Activated T-helper 17 cell treated with anti-CD3 and anti-CD28 coated beads, Interleukin-2, amount 50 U/mL, for 72 hours (primary cell): ENCODE measurements around the gene GPATCH4. TPM values are rescaled to one million over a fixed set of nuclear protein-coding genes. Genes with fewer than 3 reads are reported as not detected.
A peak's percentile ranks its signal among the peaks of the same experiment; 100 is the strongest.
"Not testable (repeated sequence)": the region's sequence is repeated elsewhere in the genome, so short reads cannot be mapped to it uniquely, and the experiment has no call there.

Source experiments
- ATAC-seq: fragments of 150-1000 bp; cut with Tn5 transposase; replicated peaks from 2 replicates; pipeline ENCODE4 v1.10.0; 2021; ENCODE audit warnings: mild to moderate bottlenecking, moderate library complexity
- H3K27ac Mint-ChIP-seq: one replicate; pipeline ENCODE4 v1.8.0; 2022; ENCODE audit warnings: mixed read lengths
- H3K27me3 Mint-ChIP-seq: one replicate; pipeline ENCODE4 v1.8.0; 2022; ENCODE audit warnings: mixed read lengths
- H3K36me3 Mint-ChIP-seq: one replicate; pipeline ENCODE4 v1.8.0; 2022; ENCODE audit warnings: low read depth, mild to moderate bottlenecking, mixed read lengths
- H3K4me1 Mint-ChIP-seq: one replicate; pipeline ENCODE4 v1.8.0; 2022; ENCODE audit warnings: mixed read lengths
- H3K4me3 Mint-ChIP-seq: one replicate; pipeline ENCODE4 v1.8.0; 2022; ENCODE audit warnings: mild to moderate bottlenecking, mixed read lengths
- H3K9me3 Mint-ChIP-seq: one replicate; pipeline ENCODE4 v1.8.0; 2022; ENCODE audit warnings: mixed read lengths
- total RNA-seq, 2 donors: library from RNA; stranded (reverse); gene quantifications; one replicate each; pipeline ENCODE4 v1.2.3, GENCODE V29; 2022

GPATCH4 gene
- total RNA-seq, 2 donors from 2014 or later: 21.3 to 51.8 TPM

DNA sequence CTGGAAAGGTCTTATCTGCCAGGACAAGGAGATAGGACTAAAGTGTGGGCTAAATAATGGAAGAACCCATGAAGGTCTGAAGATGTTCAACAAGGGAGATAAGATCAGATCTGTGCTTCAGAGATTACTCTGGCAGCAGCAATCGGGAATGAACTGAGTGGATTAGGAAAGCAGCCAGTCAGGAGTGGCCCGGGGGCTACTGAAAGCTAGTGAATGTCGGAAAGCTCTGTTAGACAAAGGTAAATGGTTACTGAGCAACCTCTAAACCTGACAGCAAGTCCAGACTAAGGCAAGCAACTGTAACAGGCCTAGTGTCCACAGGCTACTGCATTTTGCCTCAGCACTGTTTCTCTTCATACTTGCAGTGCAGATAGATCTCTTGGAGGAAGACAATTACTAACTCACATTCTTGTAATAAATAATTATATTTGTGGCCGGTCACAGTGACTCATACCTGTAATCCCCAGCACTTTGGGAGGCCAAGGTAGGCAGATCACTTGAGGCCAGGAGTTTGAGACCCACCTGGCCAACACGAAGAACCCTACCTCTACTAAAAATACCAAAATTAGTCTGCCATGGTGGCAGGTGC lies 41.4 kb downstream of the GPATCH4 start:
- ATAC-seq: no peak
- no peaks in the 10 kb centered on the region for H3K36me3 Mint-ChIP-seq

DNA sequence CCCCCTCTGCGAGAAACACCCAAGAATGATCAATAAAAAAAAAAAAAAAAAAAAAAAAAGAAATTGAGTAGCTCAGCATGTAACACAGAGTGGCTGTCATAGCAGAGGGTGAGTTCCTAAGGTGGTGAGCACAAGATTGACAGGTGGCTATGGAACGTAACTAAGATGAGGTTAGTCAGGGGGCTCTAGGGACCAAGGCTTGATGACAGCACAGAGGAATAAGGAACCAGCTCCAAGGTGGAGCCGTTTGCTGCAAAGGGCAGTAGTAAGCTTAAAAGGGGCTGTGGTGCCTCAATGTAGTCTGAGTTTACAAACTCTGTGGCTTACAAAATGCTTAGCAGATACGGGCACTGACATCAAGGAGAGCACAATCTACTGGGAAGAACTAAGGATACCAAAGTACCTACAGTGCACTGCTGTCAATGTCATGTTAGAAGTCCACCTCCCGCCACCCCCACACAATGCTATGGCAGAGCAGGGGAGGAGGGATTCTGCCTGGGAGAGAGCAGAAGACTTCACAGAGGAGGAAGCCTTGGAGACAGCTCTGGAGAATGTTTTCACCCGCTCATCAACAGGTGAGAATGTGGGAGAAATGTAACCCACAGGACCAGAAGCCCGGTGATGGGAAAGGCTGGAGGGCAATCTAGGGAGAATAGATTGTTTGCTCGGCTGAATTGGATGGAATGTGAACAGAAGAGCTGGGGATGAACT lies 42.0 kb downstream of the GPATCH4 start:
- Mint-ChIP-seq H3K27me3 (no peaks in the 10 kb centered on the region), H3K4me1 (no peaks in the 10 kb centered on the region), H3K36me3 (no peaks in the 10 kb centered on the region), H3K9me3 (no peaks in the 10 kb centered on the region), H3K27ac (peak overlapping the region; percentile 24), H3K4me3 (no peak overlapping the region)
- ATAC-seq: no peak

More for the DNA sequence above, 41.4 kb downstream of the GPATCH4 start:
- Mint-ChIP-seq H3K4me1 (no peaks in the 10 kb centered on the region), H3K9me3 (no peaks in the 10 kb centered on the region), H3K4me3 (no peak overlapping the region), H3K27me3 (no peaks in the 10 kb centered on the region), H3K27ac (peak overlapping the region; percentile 24)

DNA sequence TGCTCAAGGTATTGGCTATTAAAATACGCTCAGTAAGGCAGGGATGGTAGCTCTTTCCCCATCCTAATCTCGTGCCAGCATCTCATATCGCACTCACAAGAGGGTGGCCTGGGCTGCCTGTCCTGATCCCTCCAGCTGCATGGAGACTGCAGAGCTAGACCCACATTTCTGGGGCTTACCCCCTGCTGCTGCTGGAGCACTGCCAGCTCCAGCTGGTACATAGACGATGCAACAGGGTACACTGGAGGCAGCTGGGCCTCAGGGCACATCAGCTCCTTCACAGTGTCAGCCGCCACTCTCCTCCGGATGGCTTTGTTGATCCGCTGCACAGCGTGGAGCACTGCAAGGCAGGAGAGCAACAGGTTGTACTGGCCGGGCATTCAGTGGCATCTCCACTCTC lies 44.9 kb downstream of the GPATCH4 start:
- no peaks in the 10 kb centered on the region for H3K36me3 Mint-ChIP-seq
- H3K27me3 Mint-ChIP-seq: no peaks in the 10 kb centered on the region
- H3K9me3 Mint-ChIP-seq: no peaks in the 10 kb centered on the region
- H3K4me3 Mint-ChIP-seq: no peak overlapping the region
- peaks cover 11% of the 10 kb centered on the region for H3K4me1 Mint-ChIP-seq
- no peak for ATAC-seq
- H3K27ac Mint-ChIP-seq: no peak overlapping the region

DNA sequence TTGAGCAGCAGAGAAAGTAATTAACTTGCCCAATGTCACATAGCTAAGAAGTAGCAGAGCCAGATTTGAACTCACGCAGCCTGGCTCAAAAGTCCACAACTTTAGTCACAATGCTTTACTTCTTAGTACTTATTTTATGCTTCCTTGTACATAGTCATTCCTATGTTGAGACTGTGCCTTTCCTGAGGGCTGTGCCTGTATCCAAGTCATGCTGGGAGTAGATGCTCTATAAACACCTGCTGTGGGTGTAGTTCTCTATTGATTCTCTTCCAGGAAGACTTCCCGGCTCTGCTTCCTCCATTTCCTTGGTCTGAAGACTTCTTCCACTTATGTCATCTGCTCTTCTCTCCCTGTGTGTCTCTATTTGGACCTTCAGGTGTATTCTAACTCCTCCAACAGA lies 45.6 kb downstream of the GPATCH4 start:
- no peaks in the 10 kb centered on the region for H3K9me3 Mint-ChIP-seq
- H3K4me3 Mint-ChIP-seq: no peak overlapping the region
- H3K4me1 Mint-ChIP-seq: peaks cover 11% of the 10 kb centered on the region
- no peak for ATAC-seq
- H3K27me3 Mint-ChIP-seq: no peaks in the 10 kb centered on the region
- no peaks in the 10 kb centered on the region for H3K36me3 Mint-ChIP-seq
- no peak overlapping the region for H3K27ac Mint-ChIP-seq

DNA sequence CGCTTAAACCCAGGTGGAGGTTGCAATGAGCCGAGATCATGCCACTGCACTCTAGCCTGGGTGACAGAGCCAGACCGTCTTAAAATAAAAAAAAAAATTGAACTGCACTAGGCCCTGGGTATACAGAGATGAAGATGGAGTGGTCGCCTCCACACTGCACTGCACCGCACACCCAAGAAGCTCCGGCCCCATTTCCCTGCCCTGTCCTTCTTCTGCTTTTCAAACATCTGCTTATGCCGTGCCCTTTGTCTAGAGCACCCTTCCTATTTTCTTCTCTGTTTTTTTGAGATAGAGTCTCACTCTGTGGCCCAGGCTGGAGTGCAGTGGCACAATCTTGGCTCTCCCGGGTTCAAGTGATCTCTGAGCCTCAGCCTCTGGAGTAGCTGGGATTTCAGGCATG lies 46.3 kb downstream of the GPATCH4 start:
- H3K9me3 Mint-ChIP-seq: no peaks in the 10 kb centered on the region
- H3K27me3 Mint-ChIP-seq: no peaks in the 10 kb centered on the region
- no peak overlapping the region for H3K4me3 Mint-ChIP-seq
- H3K36me3 Mint-ChIP-seq: no peaks in the 10 kb centered on the region
- ATAC-seq: no peak
- H3K4me1 Mint-ChIP-seq: peaks cover 11% of the 10 kb centered on the region
- no peak overlapping the region for H3K27ac Mint-ChIP-seq

DNA sequence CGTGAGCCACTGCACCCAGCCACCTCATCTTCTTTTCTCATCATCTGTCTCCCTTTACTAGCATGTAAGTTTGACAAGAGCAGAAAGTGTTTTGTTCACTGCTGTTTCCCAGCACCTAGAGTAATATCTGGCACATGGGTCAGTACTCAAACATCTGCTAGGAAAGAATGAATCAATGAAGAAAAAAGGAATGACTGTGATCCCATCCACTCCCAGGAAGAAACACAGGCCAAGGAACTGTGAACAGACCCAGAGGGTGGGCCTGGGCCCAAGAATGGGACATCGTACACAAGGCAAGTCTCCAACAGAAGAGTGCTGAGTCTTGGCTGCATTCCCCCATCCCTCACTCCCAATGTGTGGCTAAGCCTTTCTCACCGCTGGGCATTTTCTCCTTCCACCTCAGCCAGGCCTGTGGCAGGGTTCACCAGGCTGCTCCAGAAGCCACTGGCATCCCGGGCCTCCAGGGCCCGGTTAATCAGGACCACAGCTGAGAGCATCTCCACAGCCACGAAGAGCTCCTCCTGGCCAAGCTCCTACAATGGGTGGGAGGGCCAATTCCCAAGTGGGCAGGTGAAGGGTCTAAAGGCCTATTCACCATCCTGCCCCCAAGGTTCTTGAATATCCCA lies 47.3 kb downstream of the GPATCH4 start:
- H3K4me1 Mint-ChIP-seq: peaks cover 11% of the 10 kb centered on the region
- H3K4me3 Mint-ChIP-seq: no peak overlapping the region
- H3K27me3 Mint-ChIP-seq: no peaks in the 10 kb centered on the region
- no peak for ATAC-seq
- H3K9me3 Mint-ChIP-seq: no peaks in the 10 kb centered on the region
- no peak overlapping the region for H3K27ac Mint-ChIP-seq
- H3K36me3 Mint-ChIP-seq: no peaks in the 10 kb centered on the region

DNA sequence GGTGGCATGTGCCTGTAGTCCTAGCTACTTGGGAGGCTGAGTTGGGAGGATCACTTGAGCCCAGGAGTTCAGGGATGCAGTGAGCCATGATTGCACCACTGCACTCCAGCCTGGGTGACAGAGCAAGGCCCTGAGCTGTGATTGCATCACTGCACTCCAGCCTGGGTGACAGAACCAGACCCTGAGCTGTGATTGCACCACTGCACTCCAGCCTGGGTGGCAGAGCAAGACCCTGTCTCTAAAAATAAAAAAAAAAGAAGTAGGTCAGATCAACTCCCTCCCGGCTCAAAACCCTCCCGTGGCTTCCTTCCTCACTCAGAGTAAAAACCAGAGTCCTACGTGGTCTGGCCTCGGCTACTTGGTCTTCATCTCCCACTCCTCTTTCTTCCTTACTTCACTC lies 48.3 kb downstream of the GPATCH4 start:
- Mint-ChIP-seq H3K27ac (peak overlapping the region; percentile 7), H3K4me1 (peaks cover 11% of the 10 kb centered on the region)
- not testable (repeated sequence) for H3K36me3 Mint-ChIP-seq, H3K27me3 Mint-ChIP-seq, H3K9me3 Mint-ChIP-seq, ATAC-seq, H3K4me3 Mint-ChIP-seq

DNA sequence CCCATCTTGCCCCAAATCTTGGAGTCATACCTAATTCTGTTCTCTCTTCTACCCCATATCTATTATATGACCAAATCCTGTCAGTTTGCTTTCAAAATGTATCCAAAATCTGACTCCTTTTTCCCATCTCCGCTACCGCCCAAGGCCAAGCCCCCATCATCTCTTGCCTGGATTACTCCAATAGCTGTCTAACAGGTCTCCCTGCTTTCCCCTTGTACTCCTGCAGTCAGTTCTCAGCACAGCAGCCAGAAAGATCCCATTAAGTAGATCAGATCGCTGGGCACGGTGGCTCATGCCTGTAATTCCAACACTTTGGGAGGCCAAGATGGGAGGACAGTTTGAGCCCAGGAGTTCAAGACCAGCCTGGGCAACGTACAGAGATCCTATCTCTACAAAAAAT lies 48.8 kb downstream of the GPATCH4 start:
- ATAC-seq: no peak
- Mint-ChIP-seq H3K4me1 (peaks cover 11% of the 10 kb centered on the region), H3K9me3 (no peaks in the 10 kb centered on the region), H3K4me3 (no peak overlapping the region), H3K27me3 (no peaks in the 10 kb centered on the region), H3K36me3 (no peaks in the 10 kb centered on the region), H3K27ac (no peak overlapping the region)

DNA sequence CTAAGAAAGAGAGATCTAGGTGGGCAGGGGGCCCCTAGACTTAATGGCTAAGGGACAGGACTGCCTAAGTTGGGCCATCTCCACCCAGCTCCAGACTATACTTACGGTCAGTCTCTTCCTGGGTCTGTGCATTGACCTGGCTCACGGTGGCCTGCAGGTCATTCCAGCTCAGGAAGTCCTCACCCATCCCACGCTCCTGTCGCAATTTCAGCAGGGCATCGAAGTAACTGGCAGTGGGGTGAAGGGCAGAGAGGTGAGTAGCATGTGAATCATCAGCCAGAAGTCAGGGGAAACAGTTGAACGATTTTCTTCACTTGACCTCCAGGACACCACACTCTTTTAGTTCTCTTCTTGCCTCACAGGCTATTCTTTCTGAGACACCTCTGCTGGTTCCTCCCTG lies 49.4 kb downstream of the GPATCH4 start:
- no peaks in the 10 kb centered on the region for H3K36me3 Mint-ChIP-seq
- H3K4me3 Mint-ChIP-seq: no peak overlapping the region
- H3K27ac Mint-ChIP-seq: no peak overlapping the region
- no peaks in the 10 kb centered on the region for H3K9me3 Mint-ChIP-seq
- no peaks in the 10 kb centered on the region for H3K27me3 Mint-ChIP-seq
- ATAC-seq: peak; percentile 49
- H3K4me1 Mint-ChIP-seq: peaks cover 11% of the 10 kb centered on the region

DNA sequence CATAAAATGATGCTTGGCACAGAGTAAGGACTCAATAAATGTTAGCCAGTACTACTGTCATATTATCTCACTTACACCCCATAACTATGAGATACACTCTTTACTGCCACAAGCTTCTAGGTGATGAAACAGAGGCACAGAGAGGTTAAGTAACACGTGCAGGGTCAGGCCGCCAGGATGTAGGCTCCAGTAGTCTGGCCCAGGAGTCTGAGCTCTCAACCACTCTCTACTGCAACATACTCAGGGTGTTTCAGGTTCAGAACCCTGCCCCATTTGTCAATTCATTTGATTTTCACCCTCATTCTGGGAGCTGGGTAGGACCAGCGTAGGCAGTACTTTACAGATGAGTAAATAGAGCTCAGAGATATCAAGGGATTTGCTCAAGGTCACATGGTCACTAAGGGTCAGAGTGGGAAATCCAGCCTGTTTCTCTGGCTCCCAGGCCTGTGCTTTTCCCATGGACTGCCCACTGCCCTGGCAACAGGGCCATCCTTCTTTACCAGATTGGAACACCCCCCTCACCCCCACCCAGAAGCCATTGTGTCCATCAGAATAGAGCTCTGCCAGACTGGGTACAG lies 50.1 kb downstream of the GPATCH4 start:
- Mint-ChIP-seq H3K27me3 (no peaks in the 10 kb centered on the region), H3K4me1 (peaks cover 11% of the 10 kb centered on the region), H3K36me3 (no peaks in the 10 kb centered on the region), H3K4me3 (no peak overlapping the region), H3K27ac (no peak overlapping the region), H3K9me3 (no peaks in the 10 kb centered on the region)
- ATAC-seq: no peak

DNA sequence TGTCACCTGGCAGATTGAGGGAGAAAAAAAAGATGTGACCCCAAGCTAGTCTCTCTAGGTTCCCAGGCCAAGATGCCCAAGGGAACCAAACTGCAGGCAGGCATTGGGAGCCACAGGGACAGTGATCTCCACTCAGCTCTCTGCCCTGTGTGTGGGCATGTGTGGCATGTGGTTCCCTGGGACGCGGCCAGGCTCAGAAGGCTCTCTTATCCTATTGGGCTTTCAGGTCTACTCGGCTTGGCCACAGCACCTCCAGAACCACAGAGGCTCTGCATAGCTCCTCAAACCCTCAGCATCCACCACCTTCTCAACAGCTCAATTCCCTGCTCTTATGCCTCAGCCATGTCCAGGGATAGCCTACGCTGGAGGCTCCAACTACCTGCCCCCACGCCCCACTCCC lies 50.9 kb downstream of the GPATCH4 start:
- H3K4me3 Mint-ChIP-seq: no peak overlapping the region
- ATAC-seq: no peak
- H3K36me3 Mint-ChIP-seq: no peaks in the 10 kb centered on the region
- no peaks in the 10 kb centered on the region for H3K9me3 Mint-ChIP-seq
- no peaks in the 10 kb centered on the region for H3K27me3 Mint-ChIP-seq
- no peak overlapping the region for H3K27ac Mint-ChIP-seq
- H3K4me1 Mint-ChIP-seq: peaks cover 11% of the 10 kb centered on the region

DNA sequence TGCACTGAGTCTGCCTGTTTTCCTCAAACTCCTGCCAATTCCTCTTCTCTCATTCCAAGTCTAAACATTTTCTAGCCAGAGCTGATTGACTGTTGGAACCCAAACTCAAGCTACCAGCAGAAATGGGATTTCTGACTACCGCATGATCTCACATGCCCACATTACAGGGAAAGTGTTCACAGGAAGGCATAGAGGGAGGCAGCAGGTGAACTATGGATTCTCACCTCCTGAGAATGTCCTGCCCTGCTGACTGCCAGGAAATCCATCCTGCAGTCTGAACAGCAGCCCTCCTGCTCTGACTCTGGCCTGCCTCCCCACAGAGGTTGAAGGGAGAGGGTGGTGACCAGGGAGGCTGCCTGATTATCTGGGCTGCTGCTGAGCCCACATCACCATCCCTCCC lies 51.4 kb downstream of the GPATCH4 start:
- Mint-ChIP-seq H3K27ac (no peak overlapping the region), H3K36me3 (no peaks in the 10 kb centered on the region), H3K27me3 (no peaks in the 10 kb centered on the region), H3K4me1 (peaks cover 11% of the 10 kb centered on the region), H3K9me3 (no peaks in the 10 kb centered on the region), H3K4me3 (no peak overlapping the region)
- ATAC-seq: no peak

DNA sequence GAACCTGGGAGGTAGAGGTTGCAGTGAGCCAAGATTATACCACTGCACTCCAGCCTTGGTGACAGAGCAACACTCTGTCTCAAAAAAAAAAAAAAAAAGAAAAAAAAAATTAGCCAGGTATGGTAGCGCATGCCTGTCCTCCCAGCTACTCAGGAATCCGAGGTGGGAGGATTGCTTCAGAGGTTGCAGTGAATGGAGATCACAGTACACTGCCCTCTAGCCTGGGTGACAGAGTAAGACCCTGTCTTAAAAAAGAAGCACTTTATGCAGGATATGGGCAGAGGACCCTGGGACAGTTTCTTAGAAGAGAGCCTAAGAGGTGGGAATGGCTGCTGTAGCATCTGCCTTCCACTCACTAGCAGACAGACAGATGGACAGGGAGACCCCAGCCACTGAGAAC lies 51.9 kb downstream of the GPATCH4 start:
- H3K36me3 Mint-ChIP-seq: no peaks in the 10 kb centered on the region
- no peak for ATAC-seq
- H3K27ac Mint-ChIP-seq: no peak overlapping the region
- H3K4me1 Mint-ChIP-seq: peaks cover 11% of the 10 kb centered on the region
- no peaks in the 10 kb centered on the region for H3K9me3 Mint-ChIP-seq
- H3K27me3 Mint-ChIP-seq: no peaks in the 10 kb centered on the region
- H3K4me3 Mint-ChIP-seq: no peak overlapping the region

DNA sequence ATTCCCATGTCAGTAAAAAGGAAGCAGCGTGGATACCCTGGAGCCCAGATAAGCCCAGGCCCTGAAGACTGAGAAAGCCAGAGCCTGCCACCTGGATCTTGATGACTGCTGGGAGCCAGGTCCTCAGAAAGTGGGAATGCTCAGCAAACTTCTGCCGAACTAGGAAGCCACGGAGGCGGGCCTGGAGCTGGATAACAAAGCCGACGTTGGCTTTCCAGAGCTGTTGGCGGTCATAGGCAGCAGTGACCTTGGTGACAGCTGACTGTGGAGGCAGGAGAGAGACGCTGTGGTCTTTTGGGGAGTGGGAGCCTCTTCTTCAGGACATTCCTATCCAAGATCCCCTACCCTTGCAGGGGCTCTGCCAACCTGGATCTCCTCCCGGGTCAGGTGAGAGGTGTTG lies 53.3 kb downstream of the GPATCH4 start:
- H3K4me1 Mint-ChIP-seq: peaks cover 6% of the 10 kb centered on the region
- H3K27me3 Mint-ChIP-seq: no peaks in the 10 kb centered on the region
- no peak overlapping the region for H3K4me3 Mint-ChIP-seq
- H3K9me3 Mint-ChIP-seq: no peaks in the 10 kb centered on the region
- H3K36me3 Mint-ChIP-seq: no peaks in the 10 kb centered on the region
- no peak for ATAC-seq
- H3K27ac Mint-ChIP-seq: no peak overlapping the region

DNA sequence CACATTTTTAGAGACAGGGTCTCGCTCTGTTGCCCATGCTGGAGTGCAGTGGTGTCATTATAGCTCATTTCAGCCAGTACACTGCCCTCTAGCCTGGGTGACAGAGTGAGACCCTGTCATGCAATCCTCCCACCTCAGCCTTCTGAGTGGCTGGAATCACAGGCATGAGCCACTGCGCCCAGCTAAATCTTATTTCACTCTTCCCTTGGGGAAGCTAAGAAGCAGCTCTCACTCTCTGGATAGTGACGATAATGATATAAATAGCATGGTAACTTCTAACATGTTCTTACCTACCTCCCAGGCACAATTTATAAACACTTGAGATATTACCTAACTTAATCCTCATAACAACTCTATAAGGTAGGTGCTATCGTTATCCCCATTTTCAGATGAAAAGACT lies 53.8 kb downstream of the GPATCH4 start:
- no peaks in the 10 kb centered on the region for H3K36me3 Mint-ChIP-seq
- H3K9me3 Mint-ChIP-seq: no peaks in the 10 kb centered on the region
- peaks cover 4% of the 10 kb centered on the region for H3K4me1 Mint-ChIP-seq
- no peak overlapping the region for H3K27ac Mint-ChIP-seq
- no peak for ATAC-seq
- H3K4me3 Mint-ChIP-seq: no peak overlapping the region
- H3K27me3 Mint-ChIP-seq: no peaks in the 10 kb centered on the region
